ENCODE measurements around the gene KLF7.
A peak's percentile ranks its signal among the peaks of the same experiment; 100 is the strongest.

KLF7 gene

DNA sequence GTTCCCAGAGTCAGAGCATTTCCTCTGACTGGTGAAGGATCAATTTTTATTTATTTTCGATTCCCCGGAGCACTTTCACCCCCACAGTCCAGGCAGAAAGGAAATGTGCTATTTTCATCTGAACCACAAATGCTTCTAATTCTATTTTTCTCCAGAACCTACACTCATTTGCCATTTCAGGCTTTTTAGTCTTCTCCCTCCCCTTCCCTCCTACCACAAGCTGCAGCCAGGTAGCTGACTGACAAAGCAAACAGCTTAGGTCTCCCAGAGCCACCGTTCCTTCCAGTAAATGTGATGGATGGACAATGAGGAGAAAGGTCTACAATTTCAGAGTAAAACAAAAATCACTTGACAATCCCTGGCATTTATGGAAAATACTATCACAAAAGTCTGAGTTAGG lies 76.9 kb downstream of the KLF7 start:
- DNase-seq, result no peak

- no peak for DNase-seq
These were observed 77.5 kb downstream of the KLF7 start for GRCh38 chr2:207088276-207088675.

DNA sequence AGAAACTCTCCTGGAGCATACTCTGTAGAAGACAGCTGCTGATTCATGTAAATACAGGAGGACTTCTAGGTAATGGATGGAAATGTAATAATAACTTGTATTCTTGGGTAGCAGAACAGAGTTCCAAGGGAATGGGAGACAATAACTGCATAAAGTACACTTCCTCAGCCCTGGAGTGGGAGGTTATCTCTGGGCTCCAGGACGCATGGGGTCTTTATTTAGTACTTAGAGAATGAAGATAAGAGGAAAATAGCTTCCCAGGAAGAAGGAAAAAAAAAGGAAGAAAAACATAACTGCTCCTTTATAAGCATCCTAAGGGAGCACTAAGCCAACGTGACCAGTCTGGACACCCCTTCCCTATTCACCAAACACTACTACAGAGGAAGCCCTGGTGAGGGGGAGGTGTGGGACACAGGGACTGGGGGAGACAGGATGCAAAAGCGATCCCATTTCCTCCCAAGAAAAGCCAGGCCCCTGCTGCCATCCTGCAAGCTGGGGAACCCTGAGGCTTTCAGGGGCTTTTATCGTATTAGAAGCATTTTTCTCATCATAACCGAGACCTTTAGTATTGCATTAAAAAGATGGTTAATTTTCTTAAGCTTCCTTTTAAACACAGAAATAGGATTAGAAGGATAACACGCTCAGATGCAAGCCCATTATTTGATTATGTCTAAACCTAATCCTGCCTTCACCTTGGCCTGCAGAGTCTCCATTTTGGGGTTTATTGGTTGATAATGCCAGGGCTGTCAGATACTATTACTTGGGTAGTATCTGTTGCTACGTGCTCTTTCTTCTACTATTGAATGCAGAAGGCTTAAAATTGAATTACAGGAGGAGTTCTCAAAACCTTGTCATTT lies 78.5 kb downstream of the KLF7 start:
- DNase-seq, result no peak

GRCh38 chr2:207086136-207086535 lies 79.6 kb downstream of the KLF7 start:
- DNase-seq, result no peak

- DNase-seq, result no peak
These were observed 80.6 kb downstream of the KLF7 start for GRCh38 chr2:207085110-207085509.

DNA sequence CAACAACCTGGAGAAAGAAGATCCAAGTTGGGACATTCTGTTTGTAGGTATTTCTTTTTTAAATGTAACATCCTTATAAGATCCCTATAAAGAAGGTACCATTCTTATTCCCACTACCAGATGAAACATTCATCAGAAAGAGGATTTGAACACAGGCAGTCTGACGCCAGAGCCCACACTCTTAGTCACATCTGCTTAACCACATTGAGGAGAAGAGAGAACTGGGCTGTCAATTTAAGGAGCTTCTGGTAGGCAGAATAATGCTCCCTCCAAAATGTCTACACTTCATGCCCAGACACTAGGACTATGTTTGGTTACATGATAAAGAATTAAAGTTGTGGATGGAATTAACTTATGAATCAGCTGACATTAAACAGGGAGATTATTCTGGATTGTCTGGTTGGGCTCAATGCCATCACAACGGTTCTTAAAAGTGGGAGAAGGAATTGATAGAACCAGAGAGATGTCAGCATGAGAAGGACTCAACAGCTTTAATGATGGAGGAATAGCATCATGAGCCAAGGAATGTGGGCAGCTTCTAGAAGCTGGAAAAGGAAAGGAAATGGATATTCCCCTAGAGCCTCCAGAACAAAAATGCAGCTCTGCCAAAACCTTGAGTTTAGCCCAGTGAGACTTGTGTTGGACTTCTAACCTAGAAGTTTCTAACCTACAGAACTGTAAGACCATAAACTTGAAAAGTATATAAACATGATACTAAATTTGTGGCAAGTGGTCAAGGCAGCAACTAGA lies 82.2 kb downstream of the KLF7 start:
- DNase-seq, result no peak

- DNase-seq, result no peak
These were observed 83.1 kb downstream of the KLF7 start for GRCh38 chr2:207082619-207083018.

DNA sequence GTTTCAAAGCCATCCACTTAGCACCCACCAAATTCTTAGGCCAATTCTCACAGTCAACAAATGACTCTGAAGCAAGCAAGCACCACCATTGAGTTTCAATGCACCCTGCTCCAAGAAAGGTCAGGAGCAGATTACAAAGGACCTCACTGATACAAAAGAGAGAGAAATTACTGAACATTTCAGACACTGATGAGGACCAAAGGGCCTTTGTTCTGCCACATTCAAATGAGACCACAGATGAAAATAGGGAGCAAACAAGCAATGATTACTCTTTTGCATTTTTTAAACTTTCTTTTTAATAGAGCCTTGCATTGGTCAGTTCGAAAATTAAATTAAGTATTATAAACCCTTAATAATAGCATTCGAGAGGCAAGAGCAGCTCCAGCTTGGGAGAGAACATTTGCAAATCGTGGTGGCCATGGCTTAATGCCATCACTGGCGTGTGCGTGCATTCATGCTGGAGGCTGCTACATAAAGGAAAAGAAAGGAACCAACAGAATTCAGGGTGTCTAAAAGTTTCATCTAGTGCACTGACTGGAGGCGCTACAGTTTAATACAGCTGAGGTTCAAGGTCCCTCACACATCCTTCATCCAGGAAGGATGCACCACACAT lies 87.5 kb downstream of the KLF7 start:
- DNase-seq, result no peak

GRCh38 chr2:207077266-207077665 lies 88.5 kb downstream of the KLF7 start:
- no peak for DNase-seq

DNA sequence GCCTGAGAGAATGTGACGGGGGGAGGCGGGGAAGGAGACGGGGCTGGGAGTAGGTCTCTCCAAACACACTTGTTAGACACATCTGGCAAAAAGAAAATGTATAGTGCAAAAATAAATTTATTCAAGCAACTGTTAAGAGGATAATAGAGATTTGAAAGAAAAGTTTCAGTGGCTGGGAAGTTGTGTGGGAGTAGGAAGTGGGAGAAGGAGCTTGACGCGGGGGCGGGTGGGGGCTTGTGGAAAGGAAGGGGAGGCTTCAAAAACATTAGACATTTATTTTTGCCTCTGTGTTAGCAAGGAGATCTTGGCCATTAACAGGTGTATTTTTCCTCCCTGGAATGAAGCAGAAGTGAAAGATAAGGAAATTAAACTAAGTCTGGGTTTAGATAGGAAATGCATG lies 90.3 kb downstream of the KLF7 start:
- DNase-seq, result no peak

GRCh38 chr2:207073801-207074678 lies 91.7 kb downstream of the KLF7 start:
- peak; percentile 45 for DNase-seq

DNA sequence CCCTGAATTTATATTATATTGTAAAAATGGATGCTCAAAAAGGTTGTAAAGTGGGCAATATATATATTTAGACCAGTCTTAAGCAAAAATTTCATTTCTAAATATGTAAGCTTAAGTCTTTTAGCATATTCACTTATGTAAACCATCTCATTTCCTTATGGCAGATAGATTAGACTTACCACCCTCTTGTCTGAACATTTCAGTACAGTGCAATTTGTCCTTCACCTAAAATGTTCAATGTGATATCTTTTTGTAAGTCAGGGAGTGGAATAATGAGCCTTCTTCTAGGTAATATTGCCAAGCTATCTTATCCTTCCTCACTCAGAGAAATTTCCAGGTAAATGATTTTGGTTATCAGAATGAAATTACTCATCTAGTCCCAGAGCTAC lies 92.3 kb downstream of the KLF7 start:
- no peak for DNase-seq

GRCh38 chr2:207072571-207072970 lies 93.2 kb downstream of the KLF7 start:
- DNase-seq, result no peak

DNA sequence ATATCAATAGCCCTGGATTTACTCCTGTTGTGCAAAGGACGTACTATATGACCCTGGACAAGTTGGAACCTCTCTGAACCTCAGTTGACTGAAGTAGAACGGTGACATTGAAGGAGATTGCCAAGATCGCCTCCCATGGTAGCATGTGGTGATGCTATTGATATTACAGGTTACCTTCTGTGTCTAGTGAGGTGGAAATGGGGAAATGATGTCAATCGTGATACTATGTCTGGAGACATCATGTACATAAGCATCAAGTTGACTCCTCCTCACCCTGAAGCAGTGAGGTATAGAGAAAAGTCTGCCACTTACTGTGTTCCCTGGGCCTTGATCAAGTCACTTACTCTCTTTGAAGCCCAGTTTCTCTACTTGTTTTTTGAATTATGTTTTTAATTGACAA lies 93.9 kb downstream of the KLF7 start:
- no peak for DNase-seq

GRCh38 chr2:207067473-207067872 lies 98.3 kb downstream of the KLF7 start:
- no peak for DNase-seq

DNA sequence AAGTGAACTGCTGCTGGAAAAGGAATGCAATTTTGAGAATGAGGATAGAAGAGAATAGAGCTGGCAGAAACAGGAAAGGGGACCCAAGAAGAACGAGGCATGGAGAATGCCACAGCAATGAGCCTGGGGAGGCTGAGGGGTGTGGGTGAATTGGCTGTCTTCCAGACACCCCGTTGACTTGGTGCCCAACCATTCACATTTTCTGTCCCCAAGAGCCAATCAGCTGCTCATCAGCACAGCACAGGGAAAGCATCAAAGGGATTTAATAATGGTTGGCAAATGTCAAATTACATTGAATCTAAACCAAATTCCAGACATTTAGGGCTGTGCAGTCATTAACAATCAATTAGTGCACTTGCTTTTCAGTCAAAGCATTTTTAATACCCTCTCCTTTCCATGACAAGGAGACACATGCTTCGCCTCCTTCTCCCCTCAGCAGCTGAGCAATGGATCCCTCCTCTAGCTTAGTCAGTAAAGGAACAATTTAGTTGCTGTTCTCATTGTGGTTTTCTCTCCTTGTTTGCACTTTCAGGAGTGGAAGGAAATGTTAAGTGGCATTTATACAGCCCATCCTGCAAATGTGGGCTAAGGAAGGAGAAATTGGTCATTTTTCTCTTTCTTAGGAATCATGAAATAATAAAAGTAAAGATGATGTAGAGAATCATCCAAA lies 98.8 kb downstream of the KLF7 start:
- DNase-seq, result no peak

- DNase-seq, result no peak
These were observed 99.6 kb downstream of the KLF7 start for GRCh38 chr2:207066166-207066565.

- DNase-seq, result no peak
These were observed 101.5 kb downstream of the KLF7 start for GRCh38 chr2:207064128-207064690.

GRCh38 chr2:207061181-207061580 lies 104.6 kb downstream of the KLF7 start:
- DNase-seq, result no peak

GRCh38 chr2:207055257-207055656 lies 110.5 kb downstream of the KLF7 start:
- DNase-seq, result no peak

DNA sequence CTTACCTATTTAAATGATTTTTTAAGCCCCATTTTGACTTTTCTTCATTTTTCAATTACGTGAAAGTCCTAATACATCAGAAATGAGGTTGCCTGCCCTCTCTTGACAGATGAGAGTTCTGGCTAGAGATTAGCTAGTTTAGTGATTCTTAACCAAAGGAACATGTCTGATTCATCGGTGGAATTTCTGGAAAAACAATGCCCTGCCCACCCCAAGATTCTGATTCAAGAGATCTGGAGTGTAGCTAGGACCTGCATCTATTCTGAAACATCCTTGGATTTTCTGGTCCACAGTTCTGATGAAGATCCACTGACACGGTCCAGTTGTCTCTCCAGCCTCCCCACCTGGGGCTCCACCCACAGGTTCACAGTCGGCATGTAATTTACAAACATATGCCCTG lies 111.2 kb downstream of the KLF7 start:
- no peak for DNase-seq

- no peak for DNase-seq
These were observed 114.3 kb downstream of the KLF7 start for GRCh38 chr2:207051385-207051965.
